Lung (tissue), 12 donors: Measurements from ENCODE around the gene WDR38. TPM values are rescaled to one million over a fixed set of nuclear protein-coding genes. Genes with fewer than 3 reads are reported as not detected.
A peak's percentile ranks its signal among the peaks of the same experiment; 100 is the strongest.

Experiments
- ATAC-seq: fragments of 200-7000 bp; cut with Tn5 transposase; one replicate; pipeline ENCODE4 v1.9.1; 2020; ENCODE audit warnings: moderate number of reproducible peaks; ENCODE audit not compliant: insufficient read depth, low FRiP score
- DNase-seq, 3 donors: peaks; one replicate each; pipeline ENCODE4 v3.0.0-alpha.2; 2013 to 2017
- H3K27ac ChIP-seq, 2 donors: one replicate each; pipeline ENCODE4 v1.5.1; 2013; ENCODE audit warnings: mild to moderate bottlenecking in 2 of 2, moderate library complexity in 2 of 2, control low read depth in 1 of 2, inconsistent platforms in 1 of 2, low read depth in 1 of 2, low read length in 1 of 2
- H3K27me3 ChIP-seq, 3 donors: one replicate each; pipeline ENCODE4 v1.5.1; 2013; ENCODE audit warnings: low read length in 2 of 3; ENCODE audit not compliant: control insufficient read depth in 3 of 3, insufficient read depth in 3 of 3
- H3K36me3 ChIP-seq, 4 donors: one replicate each; pipeline ENCODE4 v1.5.1; 2013; ENCODE audit warnings: low read length in 4 of 4, mild to moderate bottlenecking in 1 of 4, moderate library complexity in 1 of 4; ENCODE audit not compliant: control insufficient read depth in 4 of 4, insufficient read depth in 4 of 4
- H3K4me1 ChIP-seq, 5 donors: one replicate each; pipeline ENCODE4 v1.5.1; 2013; ENCODE audit warnings: low read length in 5 of 5, mild to moderate bottlenecking in 2 of 5, moderate library complexity in 1 of 5; ENCODE audit not compliant: control insufficient read depth in 5 of 5, insufficient read depth in 5 of 5
- H3K4me3 ChIP-seq: one replicate; pipeline ENCODE4 v1.5.1; 2013; ENCODE audit warnings: mild to moderate bottlenecking, control low read depth, moderate library complexity
- H3K9ac ChIP-seq, 2 donors: one replicate each; pipeline ENCODE4 v1.5.1; 2013; ENCODE audit warnings: low read length in 2 of 2, control low read depth in 1 of 2; ENCODE audit not compliant: insufficient read depth in 1 of 2
- H3K9me3 ChIP-seq, 4 donors: one replicate each; pipeline ENCODE4 v1.5.1; 2013; ENCODE audit warnings: low read length in 3 of 4, mild to moderate bottlenecking in 1 of 4, moderate library complexity in 1 of 4; ENCODE audit not compliant: control insufficient read depth in 4 of 4, insufficient read depth in 3 of 4
- CTCF ChIP-seq: IDR thresholded peaks from 2 replicates; pipeline ENCODE4 v1.5.1; 2012; ENCODE audit warnings: mild to moderate bottlenecking; ENCODE audit errors: control extremely low read depth, extremely low read depth
- WGBS, 2 donors: extraction: QIAGEN DNeasy Blood & Tissue Kit; methylation state at CpG; one replicate each; pipeline ENCODE4 v1.1.7; 2013; 5-methylcytosine and 5-hydroxymethylcytosine counted together
- polyA plus RNA-seq, 2 donors: library from polyadenylated mRNA; stranded (reverse); fragments of 200-250 nt; gene quantifications; one replicate each; pipeline ENCODE4 v1.2.1, GENCODE V29; 2013
- total RNA-seq, 2 donors: library from RNA; depleted of rRNA in 1 of 2; stranded (reverse); fragments of >200 nt in 1 of 2; gene quantifications; one replicate each; pipeline ENCODE4 v1.2.1, GENCODE V29; 2014 to 2021
- donor health status: control.
- donor health status: control.
- donor health status: Bipolar disorder and iron deficiency.
- donor health status: healthy.
- donor health status: DM: yes; HTN: yes; CAD: no.

Gene WDR38
- total and polyA plus RNA-seq, 4 donors, result 6.0 to 28.9 (median 12.1) TPM

GRCh38 chr9:124810663-124811355, 42.5 kb upstream of the WDR38 start:
- no peak for ATAC-seq

GRCh38 chr9:124812441-124812876, 40.8 kb upstream of the WDR38 start:
- H3K9ac ChIP-seq, result peak overlapping the region in 1 of 2 donors; percentile 7
- ATAC-seq (no peak), DNase-seq (peak; percentile 61 to 65 (median 63))
- no peak for TF ChIP-seq CTCF
- no peak overlapping the region for H3K4me3 ChIP-seq
- no peaks in the 10 kb centered on the region for H3K9me3 ChIP-seq
- H3K4me1 ChIP-seq, result peaks cover 0 to 12% (median 7%) of the 10 kb centered on the region in 5 donors
- 60 to 67% methylated on average over 6 of the region's 6 CpGs for WGBS, 2 donors
- H3K27ac ChIP-seq, result no peak overlapping the region
- H3K27me3 ChIP-seq, result no peaks in the 10 kb centered on the region
- H3K36me3 ChIP-seq, result peaks cover 0 to 11% (median 4%) of the 10 kb centered on the region in 4 donors

More at GRCh38 chr9:124810663-124811355, 42.5 kb upstream of the WDR38 start:
- peaks cover 0 to 13% (median 4%) of the 10 kb centered on the region in 4 donors for H3K36me3 ChIP-seq
- TF ChIP-seq CTCF, result no peak
- peak; percentile 44 to 66 (median 64) for DNase-seq
- 67 to 81% methylated on average over 12 of the region's 12 CpGs for WGBS, 2 donors
- H3K27me3 ChIP-seq, result no peaks in the 10 kb centered on the region
- no peak overlapping the region for H3K27ac ChIP-seq
- H3K4me3 ChIP-seq, result no peak overlapping the region
- H3K4me1 ChIP-seq, result peaks cover 0 to 13% (median 8%) of the 10 kb centered on the region in 5 donors
- H3K9ac ChIP-seq, result peak overlapping the region; percentile 37 to 61
- no peaks in the 10 kb centered on the region for H3K9me3 ChIP-seq

- no peak for TF ChIP-seq CTCF
- H3K27ac ChIP-seq, result no peak overlapping the region
- WGBS, 2 donors, result 94 to 95% methylated on average over 7 of the region's 7 CpGs
Observed at GRCh38 chr9:124813041-124813440, 40.2 kb upstream of the WDR38 start.

More at GRCh38 chr9:124813041-124813440, 40.2 kb upstream of the WDR38 start:
- Histone ChIP-seq H3K9me3 (no peaks in the 10 kb centered on the region), H3K27me3 (no peaks in the 10 kb centered on the region), H3K9ac (no peak overlapping the region), H3K4me1 (peaks cover 0 to 12% (median 7%) of the 10 kb centered on the region in 5 donors), H3K36me3 (peaks cover 0 to 8% (median 4%) of the 10 kb centered on the region in 4 donors), H3K4me3 (no peak overlapping the region)
- ATAC-seq, result no peak
- no peak for DNase-seq
